GM12878 (cell line): ENCODE results near the gene IGLON5. TPM values are rescaled to one million over a fixed set of nuclear protein-coding genes. Genes with fewer than 3 reads are reported as not detected.

Experiments used
- ATAC-seq: fragments of 200-7000 bp; cut with Tn5 transposase; 3 replicates; pipeline ENCODE4 v1.9.1; 2020; ENCODE audit warnings: mild to moderate bottlenecking, moderate library complexity
- BruUV-seq: library from RNA; stranded (reverse); fragments of 400-500 nt; replicated peaks from 2 replicates; lab custom pipeline; 2021; lab: Mats Ljungman, UMichigan
- CTCF ChIA-PET: fragments of 300-600 bp; sonication (Branson Sonifier 250); formaldehyde crosslinking; extraction: SDS; loops from one replicate; lab custom pipeline; 2021; ENCODE audit warnings: inconsistent platforms; lab: Yijun Ruan, JAX
- POLR2A ChIA-PET: fragments of 350-600 bp; formaldehyde crosslinking; extraction: SDS; loops from one replicate; lab custom pipeline; 2021; ENCODE audit warnings: inconsistent platforms; lab: Charles Lee
- RAD21 ChIA-PET: fragments of 300-600 bp; sonication (Branson Sonifier 250); formaldehyde crosslinking; loops from one replicate; lab custom pipeline; 2023; ENCODE audit warnings: antibody characterized with exemption; ENCODE audit not compliant: unreplicated experiment; lab: Charles Lee
- SMC1A ChIA-PET: fragments of 300-600 bp; sonication (Branson Sonifier 250); formaldehyde crosslinking; loops from one replicate; lab custom pipeline; 2023; ENCODE audit not compliant: unreplicated experiment, uncharacterized antibody; lab: Charles Lee
- DNase-seq: peaks from one replicate; pipeline ENCODE4 v3.0.0-alpha.2; 2011; ENCODE audit warnings: low read depth, low spot score
- FAIRE-seq: peaks from 3 replicates; lab custom pipeline; 2011; peaks lifted over from hg19 to GRCh38; lab: Jason Lieb, UNC
- H2AFZ ChIP-seq: 2 replicates; pipeline ENCODE4 v1.6.0; 2011; ENCODE audit warnings: low read depth, low read length, control low read depth; ENCODE audit not compliant: control insufficient read depth
- H3K27ac ChIP-seq: 2 replicates; pipeline ENCODE4 v1.5.1; 2011; ENCODE audit warnings: control low read depth; ENCODE audit not compliant: control insufficient read depth, insufficient read depth
- H3K27me3 ChIP-seq, 2 experiments: replicated peaks in 1 of 2; 2 replicates each; pipeline versions ENCODE4 v1.6.0 to v1.6.1; 2011; ENCODE audit warnings: low read length in 1 of 2; ENCODE audit not compliant: control insufficient read depth in 2 of 2, insufficient read depth in 2 of 2
- H3K36me3 ChIP-seq, 2 experiments: 2 replicates each; pipeline ENCODE4 v1.5.1; 2011; ENCODE audit warnings: low read length in 1 of 2; ENCODE audit not compliant: control insufficient read depth in 2 of 2, insufficient read depth in 2 of 2
- H3K4me1 ChIP-seq: 2 replicates; pipeline ENCODE4 v1.6.1; 2011; ENCODE audit warnings: mild to moderate bottlenecking, low read length, moderate library complexity, mixed read lengths; ENCODE audit not compliant: control insufficient read depth, insufficient read depth
- H3K4me2 ChIP-seq: 2 replicates; pipeline ENCODE4 v1.6.0; 2011; ENCODE audit warnings: control low read depth; ENCODE audit not compliant: control insufficient read depth, insufficient read depth
- H3K4me3 ChIP-seq: fragments of 200-600 bp; sonication (generic); 2 replicates; pipeline ENCODE4 v1.5.1; 2016
- H3K79me2 ChIP-seq: 2 replicates; pipeline ENCODE4 v1.6.0; 2011; ENCODE audit warnings: low read length; ENCODE audit not compliant: control insufficient read depth, insufficient read depth
- H3K9ac ChIP-seq: 2 replicates; pipeline ENCODE4 v1.8.0; 2011; ENCODE audit warnings: low read length, control low read depth, mixed read lengths; ENCODE audit not compliant: control insufficient read depth, insufficient read depth
- H3K9me3 ChIP-seq: replicated peaks from 3 replicates; pipeline ENCODE4 v1.5.1; 2011; ENCODE audit warnings: mild to moderate bottlenecking, low read length; ENCODE audit not compliant: control insufficient read depth, insufficient read depth
- H4K20me1 ChIP-seq: 2 replicates; pipeline ENCODE4 v1.6.0; 2011; ENCODE audit not compliant: control insufficient read depth, insufficient read depth
- BCL11A ChIP-seq: IDR thresholded peaks from 2 replicates; pipeline ENCODE4 v1.6.1; 2011; ENCODE audit warnings: low read depth, low read length
- CBFB ChIP-seq: IDR thresholded peaks from 2 replicates; pipeline ENCODE4 v1.6.1; 2016; ENCODE audit warnings: antibody characterized with exemption, low read depth
- GABPA ChIP-seq: IDR thresholded peaks from 2 replicates; pipeline ENCODE4 v1.6.1; 2014; ENCODE audit warnings: antibody characterized with exemption, low read depth, mild to moderate bottlenecking, inconsistent platforms
- GATAD2B ChIP-seq: fragments of 450-650 bp; conservative IDR thresholded peaks from 2 replicates; pipeline ENCODE4 v1.6.1; 2017; ENCODE audit warnings: low read depth, mild to moderate bottlenecking, moderate library complexity
- NR2C1 ChIP-seq: fragments of 450-650 bp; IDR thresholded peaks from 2 replicates; pipeline ENCODE4 v1.6.1; 2017; ENCODE audit warnings: antibody characterized with exemption, mild to moderate bottlenecking, moderate library complexity
- RUNX3 ChIP-seq: IDR thresholded peaks from 2 replicates; pipeline ENCODE4 v1.6.1; 2012; ENCODE audit warnings: low read length, inconsistent platforms
- YY1 ChIP-seq: IDR thresholded peaks from 2 replicates; pipeline ENCODE4 v1.6.1; 2011; ENCODE audit warnings: low read depth, mild to moderate bottlenecking, low read length
- WGBS: methylation state at CpG from one replicate; pipeline ENCODE4 v1.1.6; 2016; ENCODE audit warnings: low lambda C conversion rate; ENCODE audit not compliant: insufficient replicate concordance, insufficient coverage; ENCODE audit errors: missing lambda C conversion rate; 5-methylcytosine and 5-hydroxymethylcytosine counted together
- in situ Hi-C: fragments of 300-500 bp; cut with MboI; formaldehyde crosslinking; loops from 9 replicates; pipeline ENCODE4 v1.14.3; 2018; ENCODE audit warnings: mixed read lengths
- intact Hi-C: fragments of 100-400 bp; cut with micrococcal nuclease; formaldehyde crosslinking; loops from one replicate; pipeline ENCODE4 v1.14.2; 2022; ENCODE audit not compliant: unreplicated experiment
- polyA plus RNA-seq, 11 experiments: library from polyadenylated mRNA; depleted of rRNA in 4 of 11; unstranded in 6 of 11; stranded (reverse) in 5 of 11; fragments of >200 nt; fragmentation: Nextera tagmentation in 4 of 11; fragmentation: Illumina TruSeq in 1 of 11; extraction: Ambion mirVana in 4 of 11; extraction: Trizol in 1 of 11; gene quantifications; 1 replicate in 1 of 11; 2 replicates in 10 of 11; pipeline versions ENCODE4 v1.2.1 to v1.2.3, GENCODE V29; 2011 to 2016; ENCODE audit warnings: inconsistent platforms in 2 of 11, missing spikeins in 2 of 11, low read depth in 1 of 11
- total RNA-seq, 4 experiments: library from RNA; depleted of rRNA in 3 of 4; stranded (reverse); fragments of >200 nt in 3 of 4; fragmentation: Illumina TruSeq in 1 of 4; extraction: Trizol in 1 of 4; gene quantifications; 2 replicates each; pipeline versions ENCODE4 v1.2.1 to v1.2.3, GENCODE V29; 2013 to 2021

The IGLON5 gene
- total and polyA plus RNA-seq, 10 of the 15 experiments (the other 5 are each of a cell fraction or from before 2014, with no cell fraction given) = not detected

DNA sequence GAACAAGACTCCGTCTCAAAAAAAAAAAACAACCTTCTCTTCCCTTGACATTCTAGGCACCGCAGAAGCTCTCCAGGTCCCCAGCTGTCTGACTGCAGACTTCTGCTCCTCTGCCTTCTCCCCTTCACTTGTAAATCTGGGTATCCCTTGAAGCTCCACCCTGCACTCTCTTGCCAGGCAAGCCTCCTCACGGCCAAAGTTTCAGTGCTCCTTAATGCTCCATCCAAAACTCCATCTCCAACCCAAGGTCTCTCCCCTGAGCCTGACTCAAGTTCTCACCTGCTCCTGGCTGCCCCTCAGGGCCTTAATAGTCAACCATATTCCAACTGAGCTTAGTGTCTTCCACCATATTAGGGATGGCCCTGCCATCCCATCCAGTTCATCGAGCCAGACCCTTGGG lies 58.8 kb downstream of the IGLON5 start:
- no peak overlapping the region for H3K4me2 ChIP-seq
- DNase-seq (no peak), ATAC-seq (no peak), FAIRE-seq (no peak)
- BruUV-seq = no TSS peak
- peaks cover 17% of the 10 kb centered on the region for H3K79me2 ChIP-seq
- ChIA-PET CTCF (interaction anchor here (3.7 kb wide), 1 partner anchor 24 kb away, joined by 14 read pairs; no protein-coding TSS in a partner anchor), POLR2A (no interaction called here), RAD21 (no interaction called here), SMC1A (interaction anchor here (0.5 to 1.0 kb wide), 2 partner anchors 23 to 67 kb away, joined by 3 read pairs; no protein-coding TSS in a partner anchor)
- no peak overlapping the region for H3K27ac ChIP-seq
- no peaks in the 10 kb centered on the region for H4K20me1 ChIP-seq
- no peak overlapping the region for H2AFZ ChIP-seq
- H3K4me1 ChIP-seq = peaks cover 40% of the 10 kb centered on the region
- intact Hi-C loops (no loop called here), in situ Hi-C loops (loop anchor here (25.0 kb wide), 1 partner anchor 1033 kb away; the partner anchor contains the start of gene KCNC3)
- TF ChIP-seq RUNX3 (no peak), CBFB (no peak), NR2C1 (no peak), BCL11A (no peak)
- no peaks in the 10 kb centered on the region for H3K9me3 ChIP-seq
- 99% methylated on average over 4 of the region's 4 CpGs for whole genome bisulfite sequencing
- no peak overlapping the region for H3K9ac ChIP-seq
- H3K4me3 ChIP-seq = no peak overlapping the region
- no peaks in the 10 kb centered on the region for H3K36me3 ChIP-seq
- H3K27me3 ChIP-seq = no peaks in the 10 kb centered on the region

- no peak for DNase-seq
- H3K4me1 ChIP-seq = peaks cover 45% of the 10 kb centered on the region
- TF ChIP-seq GABPA (no peak), YY1 (no peak), GATAD2B (no peak)
- TF ChIP-seq, all 136 proteins: peak for 0
- ChIA-PET SMC1A (no interaction called here), POLR2A (interaction anchor here (0.5 to 4.2 kb wide), 2 partner anchors 23 to 25 kb away, joined by 3 to 32 read pairs; no protein-coding TSS in a partner anchor), RAD21 (interaction anchor here (0.7 to 2.5 kb wide), 3 partner anchors 23 to 996 kb away, joined by 3 to 23 read pairs (median 8); no protein-coding TSS in a partner anchor), CTCF (interaction anchor here (3.7 kb wide), 1 partner anchor 23 kb away, joined by 14 read pairs; no protein-coding TSS in a partner anchor)
- Histone ChIP-seq H3K36me3 (no peaks in the 10 kb centered on the region), H3K9me3 (no peaks in the 10 kb centered on the region), H3K27ac (no peak overlapping the region), H3K27me3 (no peaks in the 10 kb centered on the region), H3K4me2 (no peak overlapping the region), H3K9ac (no peak overlapping the region), H4K20me1 (no peaks in the 10 kb centered on the region), H3K4me3 (no peak overlapping the region), H3K79me2 (peaks cover 8% of the 10 kb centered on the region), H2AFZ (no peak overlapping the region)
- FAIRE-seq (no peak), ATAC-seq (no peak)
- 73% methylated on average over 8 of the region's 8 CpGs for WGBS
- in situ Hi-C loops (loop anchor here (25.0 kb wide), 1 partner anchor 1034 kb away; the partner anchor contains the start of gene KCNC3), intact Hi-C loops (no loop called here)
- BruUV-seq = no TSS peak
Measured at GRCh38 chr19:51371186-51371690, 59.8 kb downstream of the IGLON5 start.
